Astrocyte of the cerebellum (primary cell): ENCODE data around the gene SURF1.

Source experiments
- DNase-seq: peaks from one replicate; pipeline ENCODE4 v3.0.0-alpha.2; 2011; ENCODE audit warnings: low read depth
- H3K4me3 ChIP-seq: 2 replicates; pipeline ENCODE4 v1.5.1; 2011; ENCODE audit warnings: mild to moderate bottlenecking, low read depth, low read length, moderate library complexity
- CTCF ChIP-seq: IDR thresholded peaks from 2 replicates; pipeline ENCODE4 v1.5.1; 2012; ENCODE audit warnings: low read length, low read depth, moderate library complexity, mild to moderate bottlenecking; ENCODE audit errors: missing control alignments
- in situ Hi-C: cut with HindIII; loops from 2 replicates; pipeline ENCODE4 v1.10.0; 2017; ENCODE audit warnings: low sequenced_read_pairs

SURF1 gene

GRCh38 chr9:133303266-133304157, 52.8 kb downstream of the SURF1 start:
- in situ Hi-C loops: no loop called here
- H3K4me3 ChIP-seq: no peak overlapping the region
- no peak for TF ChIP-seq CTCF
- no peak for DNase-seq
